Neural progenitor cell (in vitro differentiated cells): Measurements from ENCODE around the gene C6orf141.

Experiments used
- CTCF ChIP-seq: fragments of 200-600 bp; sonication (generic); IDR thresholded peaks from 2 replicates; pipeline ENCODE4 v1.5.1; 2017; ENCODE audit warnings: antibody characterized with exemption, mild to moderate bottlenecking
- EZH2 ChIP-seq: fragments of 200-600 bp; sonication (generic); IDR thresholded peaks from 2 replicates; pipeline ENCODE4 v1.6.1; 2017; ENCODE audit warnings: antibody characterized with exemption, mild to moderate bottlenecking, moderate library complexity

DNA sequence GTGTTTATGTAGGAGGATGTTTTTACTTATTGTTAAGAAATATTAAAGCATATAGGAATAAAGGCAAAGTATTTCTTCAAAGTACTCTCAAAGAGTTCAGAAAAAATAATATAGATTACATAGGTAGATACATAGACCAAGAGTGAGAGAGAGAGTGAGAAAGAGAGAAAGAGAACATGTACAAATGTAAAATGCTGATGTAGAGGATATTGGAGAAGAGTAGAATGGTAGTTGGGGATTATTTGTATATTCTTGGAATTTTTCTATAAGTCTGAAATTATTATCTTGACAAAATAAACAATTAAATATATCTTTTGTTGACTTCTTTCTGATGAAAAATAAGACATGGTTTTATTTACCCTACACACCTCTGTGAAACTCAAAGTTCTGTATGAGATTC is 29.2 kb downstream of the C6orf141 start:
- TF ChIP-seq CTCF = no peak
- TF ChIP-seq EZH2 = no peak
